IMR-90 (cell line): Measurements from ENCODE around the gene ZBED4. TPM values are rescaled to one million over a fixed set of nuclear protein-coding genes. Genes with fewer than 3 reads are reported as not detected.

Experiments
- ATAC-seq: fragments of 200-7000 bp; cut with Tn5 transposase; 2 replicates; pipeline ENCODE4 v1.9.1; 2020; ENCODE audit warnings: low read depth, mild to moderate bottlenecking, moderate library complexity
- BruUV-seq: library from RNA; stranded (reverse); fragments of 400-500 nt; replicated peaks from 2 replicates; lab custom pipeline; 2021; lab: Mats Ljungman, UMichigan
- CTCF ChIA-PET: fragments of 300-600 bp; formaldehyde crosslinking; extraction: SDS; loops from one replicate; lab custom pipeline; 2021; ENCODE audit warnings: antibody characterized with exemption; lab: Yijun Ruan, JAX
- POLR2A ChIA-PET: fragments of 300-600 bp; sonication (Branson Sonifier 250); formaldehyde crosslinking; loops from one replicate; lab custom pipeline; 2022; ENCODE audit warnings: antibody characterized with exemption; ENCODE audit not compliant: unreplicated experiment; lab: Charles Lee
- DNase-seq: peaks from one replicate; pipeline ENCODE4 v3.0.0; 2013
- H2AFZ ChIP-seq: replicated peaks from 2 replicates; pipeline ENCODE3; 2013; ENCODE audit warnings: low read length, mild to moderate bottlenecking; ENCODE audit not compliant: poor library complexity
- H2AK5ac ChIP-seq: 2 replicates; pipeline ENCODE4 v1.6.1; 2013; ENCODE audit warnings: low read depth, low read length, inconsistent platforms
- H2AK9ac ChIP-seq: replicated peaks from 2 replicates; pipeline ENCODE3; 2013; ENCODE audit warnings: mild to moderate bottlenecking, low read depth, low read length, moderate library complexity; ENCODE audit not compliant: poor library complexity
- H2BK120ac ChIP-seq: 2 replicates; pipeline ENCODE4 v1.6.1; 2013; ENCODE audit warnings: low read depth, low read length, inconsistent platforms
- H2BK15ac ChIP-seq: 3 replicates; pipeline ENCODE4 v1.6.1; 2013; ENCODE audit warnings: low read depth, low read length, inconsistent platforms
- H2BK20ac ChIP-seq: 2 replicates; pipeline ENCODE4 v1.6.1; 2013; ENCODE audit warnings: low read depth, mild to moderate bottlenecking, inconsistent platforms, low read length, moderate library complexity
- H2BK5ac ChIP-seq: 2 replicates; pipeline ENCODE4 v1.6.1; 2013; ENCODE audit warnings: mild to moderate bottlenecking, low read depth, low read length, inconsistent platforms; ENCODE audit not compliant: poor library complexity, severe bottlenecking
- H3K14ac ChIP-seq: replicated peaks from 2 replicates; pipeline ENCODE4 v1.6.1; 2013; ENCODE audit warnings: low read depth, low read length, inconsistent platforms
- H3K18ac ChIP-seq: 2 replicates; pipeline ENCODE4 v1.6.1; 2013; ENCODE audit warnings: low read depth, low read length, control low read depth
- H3K23ac ChIP-seq: 2 replicates; pipeline ENCODE4 v1.6.1; 2013; ENCODE audit warnings: low read depth, low read length, inconsistent platforms
- H3K27ac ChIP-seq: 2 replicates; pipeline ENCODE4 v1.5.1; 2013; ENCODE audit warnings: mild to moderate bottlenecking, control low read depth, low read length; ENCODE audit not compliant: insufficient read depth
- H3K27me3 ChIP-seq: 2 replicates; pipeline ENCODE4 v1.6.1; 2013; ENCODE audit warnings: low read length; ENCODE audit not compliant: control insufficient read depth, insufficient read depth
- H3K36me3 ChIP-seq: 2 replicates; pipeline ENCODE4 v1.6.1; 2013; ENCODE audit warnings: low read length, mixed read lengths; ENCODE audit not compliant: control insufficient read depth, insufficient read depth
- H3K4ac ChIP-seq: 2 replicates; pipeline ENCODE4 v1.6.1; 2013; ENCODE audit warnings: low read depth, low read length, inconsistent platforms
- H3K4me1 ChIP-seq: 2 replicates; pipeline ENCODE4 v1.6.1; 2013; ENCODE audit warnings: low read length, mixed read lengths; ENCODE audit not compliant: control insufficient read depth, insufficient read depth
- H3K4me2 ChIP-seq: 2 replicates; pipeline ENCODE4 v1.6.1; 2013; ENCODE audit warnings: low read depth, mild to moderate bottlenecking, control low read depth, low read length, moderate library complexity
- H3K4me3 ChIP-seq: 2 replicates; pipeline ENCODE4 v1.5.1; 2013; ENCODE audit warnings: low read depth, mild to moderate bottlenecking, control low read depth, low read length, moderate library complexity; ENCODE audit not compliant: insufficient read depth
- H3K56ac ChIP-seq: 2 replicates; pipeline ENCODE4 v1.6.1; 2013; ENCODE audit warnings: low read length, inconsistent platforms; ENCODE audit not compliant: insufficient read depth; ENCODE audit errors: extremely low read depth
- H3K79me1 ChIP-seq, 2 experiments: 2 replicates each; pipeline ENCODE4 v1.6.1; 2013; ENCODE audit warnings: low read length in 2 of 2, inconsistent platforms in 1 of 2, low read depth in 1 of 2
- H3K9ac ChIP-seq: 2 replicates; pipeline ENCODE4 v1.6.1; 2013; ENCODE audit warnings: low read depth, low read length, control low read depth
- H3K9me1 ChIP-seq: 2 replicates; pipeline ENCODE4 v1.6.1; 2013; ENCODE audit warnings: low read length, inconsistent platforms; ENCODE audit not compliant: insufficient read depth
- H3K9me3 ChIP-seq: 2 replicates; pipeline ENCODE4 v1.6.1; 2013; ENCODE audit warnings: low read length; ENCODE audit not compliant: control insufficient read depth, insufficient read depth
- H4K20me1 ChIP-seq: 2 replicates; pipeline ENCODE4 v1.6.1; 2013; ENCODE audit warnings: low read length, inconsistent platforms; ENCODE audit not compliant: insufficient read depth
- H4K5ac ChIP-seq: 2 replicates; pipeline ENCODE4 v1.6.1; 2013; ENCODE audit warnings: mild to moderate bottlenecking, low read depth, low read length, control low read depth
- H4K8ac ChIP-seq, 2 experiments: 2 replicates each; pipeline ENCODE4 v1.6.1; 2013; ENCODE audit warnings: low read depth in 2 of 2, low read length in 2 of 2, control low read depth in 1 of 2, inconsistent platforms in 1 of 2
- H4K91ac ChIP-seq: 2 replicates; pipeline ENCODE4 v1.6.1; 2013; ENCODE audit warnings: low read depth, low read length, inconsistent platforms; ENCODE audit not compliant: insufficient read depth
- MAZ ChIP-seq: IDR thresholded peaks from 2 replicates; pipeline ENCODE4 v1.6.1; 2012; ENCODE audit warnings: low read depth, mild to moderate bottlenecking, low read length, improper control_type of control experiment, moderate library complexity, borderline replicate concordance
- RFX5 ChIP-seq: IDR thresholded peaks from 2 replicates; pipeline ENCODE4 v1.8.0; 2012; ENCODE audit warnings: low read depth, mild to moderate bottlenecking, low read length, moderate library complexity
- USF2 ChIP-seq: fragments of 150-350 bp; IDR thresholded peaks from 2 replicates; pipeline ENCODE4 v1.6.1; 2017; ENCODE audit warnings: mild to moderate bottlenecking, antibody characterized with exemption, low read length, low read depth
- WGBS, 2 experiments: methylation state at CpG; one replicate each; pipeline versions ENCODE4 v1.1.5 to v1.1.7; 2013; ENCODE audit warnings: missing lambda C conversion rate in 2 of 2; ENCODE audit not compliant: insufficient read length in 1 of 2; ENCODE audit errors: extremely low coverage in 2 of 2; 5-methylcytosine and 5-hydroxymethylcytosine counted together
- dilution Hi-C: fragments of 300-500 bp; cut with HindIII; formaldehyde crosslinking; loops from one replicate; pipeline ENCODE4 v1.14.3; 2018; ENCODE audit warnings: low sequenced_read_pairs; ENCODE audit not compliant: unreplicated experiment
- in situ Hi-C: fragments of 300-500 bp; cut with MboI; formaldehyde crosslinking; loops from 3 replicates; pipeline ENCODE4 v1.14.3; 2019; ENCODE audit warnings: low sequenced_read_pairs, inconsistent platforms, mixed read lengths
- intact Hi-C: fragments of 100-400 bp; cut with micrococcal nuclease; formaldehyde crosslinking; loops from 2 replicates; pipeline ENCODE4 v1.10.0; 2022
- polyA plus RNA-seq, 3 experiments: library from polyadenylated mRNA; depleted of rRNA; stranded (reverse); fragments of >200 nt; gene quantifications; 2 replicates each; pipeline ENCODE4 v1.2.3, GENCODE V29; 2012; ENCODE audit warnings: low replicate concordance in 1 of 3
- total RNA-seq: library from RNA; depleted of rRNA; stranded (reverse); fragments of >200 nt; gene quantifications from 2 replicates; pipeline ENCODE4 v1.2.3, GENCODE V29; 2012
- TF ChIP-seq, protein P1 (sequence below): fragments of 150-350 bp; IDR thresholded peaks from 2 replicates; pipeline ENCODE4 v1.6.1; 2016; ENCODE audit warnings: low read depth, mild to moderate bottlenecking, low read length, moderate library complexity, borderline replicate concordance

Gene ZBED4
- total and polyA plus RNA-seq, 2 of the 4 experiments (the other 2 are of a cell fraction) = 9.3 to 10.5 TPM

DNA sequence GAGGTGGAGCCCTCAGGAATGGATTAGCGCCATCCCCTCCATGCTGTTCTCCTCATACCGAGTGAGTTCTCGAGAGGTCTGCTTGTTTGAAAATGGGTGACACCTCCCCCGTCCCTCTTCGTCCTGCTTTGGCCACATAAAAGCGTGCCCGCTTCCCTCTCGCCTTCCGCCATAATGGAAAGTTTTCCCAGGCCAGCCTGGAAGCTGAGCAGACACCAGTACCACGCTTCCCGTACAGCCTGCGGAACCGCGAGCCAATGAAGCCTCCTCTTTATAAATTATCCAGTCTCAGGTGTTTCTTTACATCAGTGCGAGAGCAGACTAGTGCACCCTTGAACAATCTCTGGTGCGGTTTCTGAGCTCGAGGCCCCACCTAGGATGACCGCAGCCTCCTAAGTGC lies 51.8 kb downstream of the ZBED4 start:
- H4K20me1 ChIP-seq = peaks cover 11% of the 10 kb centered on the region
- in situ Hi-C loops = loop anchor here (25.0 kb wide), 1 partner anchor 93 kb away; no protein-coding TSS in a partner anchor

More for the DNA sequence above, 51.8 kb downstream of the ZBED4 start:
- no peak overlapping the region for H4K5ac ChIP-seq
- DNase-seq = no peak
- no peak overlapping the region for H2AFZ ChIP-seq
- no peak overlapping the region for H2BK15ac ChIP-seq
- intact Hi-C loops = no loop called here
- POLR2A ChIA-PET = no interaction called here
- no peak overlapping the region for H3K4me3 ChIP-seq
- H2BK5ac ChIP-seq = no peak overlapping the region
- H3K4ac ChIP-seq = no peak overlapping the region
- H2AK5ac ChIP-seq = no peak overlapping the region
- H3K9ac ChIP-seq = no peak overlapping the region
- H3K9me3 ChIP-seq = no peaks in the 10 kb centered on the region
- H3K79me1 ChIP-seq = peaks cover 4 to 20% of the 10 kb centered on the region in 2 experiments; a peak in 2 of 4 replicates
- no peak overlapping the region for H3K14ac ChIP-seq
- no peaks in the 10 kb centered on the region for H3K4me1 ChIP-seq
- H3K56ac ChIP-seq = no peak overlapping the region
- H4K91ac ChIP-seq = no peak overlapping the region
- H4K8ac ChIP-seq = no peak overlapping the region
- dilution Hi-C loops = no loop called here
- H2BK20ac ChIP-seq = no peak overlapping the region
- TF ChIP-seq, protein P1, sequence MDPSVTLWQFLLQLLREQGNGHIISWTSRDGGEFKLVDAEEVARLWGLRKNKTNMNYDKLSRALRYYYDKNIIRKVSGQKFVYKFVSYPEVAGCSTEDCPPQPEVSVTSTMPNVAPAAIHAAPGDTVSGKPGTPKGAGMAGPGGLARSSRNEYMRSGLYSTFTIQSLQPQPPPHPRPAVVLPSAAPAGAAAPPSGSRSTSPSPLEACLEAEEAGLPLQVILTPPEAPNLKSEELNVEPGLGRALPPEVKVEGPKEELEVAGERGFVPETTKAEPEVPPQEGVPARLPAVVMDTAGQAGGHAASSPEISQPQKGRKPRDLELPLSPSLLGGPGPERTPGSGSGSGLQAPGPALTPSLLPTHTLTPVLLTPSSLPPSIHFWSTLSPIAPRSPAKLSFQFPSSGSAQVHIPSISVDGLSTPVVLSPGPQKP = no peak
- TF ChIP-seq MAZ (no peak), RFX5 (no peak), USF2 (no peak)
- no peak overlapping the region for H3K23ac ChIP-seq
- H3K18ac ChIP-seq = no peak overlapping the region
- H2BK120ac ChIP-seq = no peak overlapping the region
- H2AK9ac ChIP-seq = no peak overlapping the region
- H3K36me3 ChIP-seq = peaks cover 43% of the 10 kb centered on the region
- peaks cover 9% of the 10 kb centered on the region for H3K9me1 ChIP-seq
- WGBS, 2 experiments = 95% methylated on average over 4 of the region's 18 CpGs; no CpG with 5 or more reads in 1 of the 2 experiments
- no peak overlapping the region for H3K27ac ChIP-seq
- no TSS peak for BruUV-seq
- CTCF ChIA-PET = no interaction called here
- no peak for ATAC-seq
- H3K27me3 ChIP-seq = no peaks in the 10 kb centered on the region
- H3K4me2 ChIP-seq = no peak overlapping the region
